GM21825 (cell line): ENCODE results near the gene EDA.
"Not testable (repeated sequence)": the region's sequence is repeated elsewhere in the genome, so short reads cannot be mapped to it uniquely, and the experiment has no call there.

Experiments used
- ATAC-seq: cut with Tn5 transposase; IDR thresholded peaks from one replicate; pipeline ENCODE4 v1.9.1; 2021; ENCODE audit warnings: mild to moderate bottlenecking, moderate library complexity; ENCODE audit not compliant: unreplicated experiment

EDA gene

GRCh38 chrX:69948276-69948797, 332.4 kb downstream of the EDA start:
- no peak for ATAC-seq

- no peak for ATAC-seq
These were observed 335.8 kb downstream of the EDA start for GRCh38 chrX:69951753-69952152.

DNA sequence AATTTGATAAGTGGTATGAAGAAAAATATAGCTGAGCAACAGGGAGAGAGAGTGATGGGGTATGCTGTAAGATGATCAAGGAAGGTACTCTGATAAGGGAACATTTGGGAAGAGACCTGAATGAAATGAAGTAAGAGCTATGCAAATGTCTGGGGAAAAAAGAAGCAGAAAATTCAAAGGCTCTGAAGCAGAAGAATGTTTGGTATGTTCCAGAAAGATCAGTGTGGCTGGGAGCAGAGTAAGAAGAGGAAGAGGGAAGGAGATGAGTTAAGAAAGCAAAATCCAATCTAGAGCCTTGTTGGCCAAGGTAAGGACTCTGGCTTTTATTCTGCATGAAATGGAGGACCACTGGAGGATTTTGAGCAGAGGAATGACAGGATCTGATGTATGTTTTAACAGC, 343.8 kb downstream of the EDA start:
- no peak for ATAC-seq

DNA sequence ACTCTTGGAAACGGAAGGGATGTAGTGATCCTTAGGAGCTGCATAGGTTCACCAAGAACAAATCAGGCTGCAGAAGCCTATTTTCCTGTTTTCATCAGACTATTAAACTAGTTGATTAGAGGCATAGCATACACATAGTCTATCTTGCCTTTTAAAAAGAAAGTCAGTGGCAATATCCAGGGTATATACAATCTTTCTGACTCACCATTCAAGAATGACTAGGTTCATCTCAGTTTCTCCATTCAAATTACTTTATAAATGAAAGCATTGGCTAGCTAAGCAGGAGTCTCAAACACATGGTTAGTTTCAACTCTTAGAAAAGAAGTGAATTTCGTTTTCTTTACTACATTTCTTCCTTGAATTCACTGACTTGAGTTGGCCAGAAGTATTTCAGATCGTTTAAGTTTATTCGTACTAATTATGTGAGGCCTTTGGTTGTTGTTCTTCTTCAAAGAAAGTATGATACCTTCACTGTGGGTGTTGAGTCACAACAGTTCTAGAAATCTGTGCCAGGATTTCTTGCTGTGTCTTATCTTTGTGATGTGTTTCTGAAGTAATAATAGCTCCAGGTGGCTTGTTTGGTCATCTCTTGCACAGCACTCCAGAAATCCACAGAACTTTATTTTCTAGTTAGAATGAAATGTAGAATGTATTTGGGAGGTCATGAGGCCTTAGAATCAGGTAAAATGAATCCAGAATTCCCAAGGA, 345.6 kb downstream of the EDA start:
- ATAC-seq = no peak

- ATAC-seq = no peak
These were observed 353.0 kb downstream of the EDA start for GRCh38 chrX:69968950-69969349.

DNA sequence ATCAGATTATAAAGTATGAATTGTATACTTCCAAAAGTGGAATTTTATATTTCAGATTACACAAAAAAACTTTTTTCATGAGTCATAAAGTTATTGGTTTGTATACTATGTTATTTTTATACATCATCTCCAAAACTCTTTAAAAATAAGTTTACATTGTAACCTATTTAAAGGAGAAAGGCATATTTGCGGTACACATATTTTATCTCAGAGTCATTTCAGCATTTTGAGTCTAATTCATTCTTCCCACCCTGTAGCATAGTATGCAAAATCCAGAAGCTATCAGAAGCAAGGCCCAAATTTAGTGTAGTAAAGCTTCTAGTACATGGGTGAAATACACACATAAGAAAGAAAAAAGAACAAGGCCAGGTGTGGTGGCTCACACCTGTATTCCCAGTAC, 353.5 kb downstream of the EDA start:
- no peak for ATAC-seq

DNA sequence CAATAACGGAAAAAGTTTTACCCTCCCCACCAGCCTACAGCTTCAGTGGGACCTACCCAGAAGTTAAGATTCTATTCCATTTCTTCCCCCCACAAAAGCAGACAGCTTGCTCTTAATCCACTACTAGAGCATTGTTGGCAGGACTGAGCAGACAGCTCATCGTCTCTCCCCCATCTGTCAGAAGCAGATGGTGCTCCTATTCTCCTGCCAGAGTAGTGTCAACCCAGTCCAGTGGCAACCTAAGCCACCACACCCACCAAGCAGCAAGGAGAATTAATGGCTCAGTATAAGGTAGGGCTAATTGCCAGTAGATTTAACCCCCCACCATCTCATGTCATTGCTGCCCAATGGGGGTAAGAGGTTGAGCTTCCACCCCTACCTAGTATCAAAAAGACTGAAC, 371.8 kb downstream of the EDA start:
- ATAC-seq = no peak

DNA sequence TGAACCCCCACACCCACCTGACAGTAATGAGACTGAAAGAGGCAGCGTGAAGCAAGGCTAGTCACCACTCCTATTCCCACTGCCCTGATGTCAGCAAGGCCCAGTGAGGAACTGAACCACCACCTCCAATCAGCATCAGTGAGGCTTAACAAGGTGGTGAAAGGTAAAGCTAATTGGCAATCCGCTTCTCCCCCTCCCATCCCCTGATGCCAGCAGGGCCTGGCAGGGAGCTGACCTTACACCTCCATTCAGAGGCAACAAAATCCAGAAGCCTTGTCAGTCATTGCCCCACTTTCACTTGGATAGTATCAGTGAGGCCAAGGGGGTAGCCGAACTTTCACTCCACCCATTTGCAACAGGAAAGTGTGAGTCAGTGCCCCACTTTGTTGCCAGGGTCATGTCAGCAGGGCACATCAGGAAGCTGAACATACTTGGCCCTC, 373.1 kb downstream of the EDA start:
- no peak for ATAC-seq

DNA sequence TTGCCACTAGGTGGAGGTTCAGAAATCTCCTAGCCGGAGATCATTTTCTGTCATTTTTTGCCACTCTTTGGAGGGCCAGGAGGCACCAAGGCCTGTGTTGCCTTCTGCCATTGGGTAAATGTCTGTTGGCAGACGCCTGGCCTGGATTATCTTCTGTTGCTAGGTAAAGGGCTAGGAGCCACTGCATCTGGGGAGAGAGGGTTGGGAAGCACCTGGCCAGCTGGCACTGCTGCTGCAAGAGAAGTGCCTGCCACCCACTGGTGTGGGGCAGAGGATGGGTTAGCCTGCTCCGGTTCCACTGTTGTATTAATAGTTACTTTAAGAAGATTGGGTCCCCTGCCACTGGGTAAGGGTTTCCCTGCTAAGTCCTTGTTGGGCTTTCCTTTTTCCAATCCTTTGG, 375.8 kb downstream of the EDA start:
- no peak for ATAC-seq

GRCh38 chrX:69993494-69993893, 377.6 kb downstream of the EDA start:
- no peak for ATAC-seq

DNA sequence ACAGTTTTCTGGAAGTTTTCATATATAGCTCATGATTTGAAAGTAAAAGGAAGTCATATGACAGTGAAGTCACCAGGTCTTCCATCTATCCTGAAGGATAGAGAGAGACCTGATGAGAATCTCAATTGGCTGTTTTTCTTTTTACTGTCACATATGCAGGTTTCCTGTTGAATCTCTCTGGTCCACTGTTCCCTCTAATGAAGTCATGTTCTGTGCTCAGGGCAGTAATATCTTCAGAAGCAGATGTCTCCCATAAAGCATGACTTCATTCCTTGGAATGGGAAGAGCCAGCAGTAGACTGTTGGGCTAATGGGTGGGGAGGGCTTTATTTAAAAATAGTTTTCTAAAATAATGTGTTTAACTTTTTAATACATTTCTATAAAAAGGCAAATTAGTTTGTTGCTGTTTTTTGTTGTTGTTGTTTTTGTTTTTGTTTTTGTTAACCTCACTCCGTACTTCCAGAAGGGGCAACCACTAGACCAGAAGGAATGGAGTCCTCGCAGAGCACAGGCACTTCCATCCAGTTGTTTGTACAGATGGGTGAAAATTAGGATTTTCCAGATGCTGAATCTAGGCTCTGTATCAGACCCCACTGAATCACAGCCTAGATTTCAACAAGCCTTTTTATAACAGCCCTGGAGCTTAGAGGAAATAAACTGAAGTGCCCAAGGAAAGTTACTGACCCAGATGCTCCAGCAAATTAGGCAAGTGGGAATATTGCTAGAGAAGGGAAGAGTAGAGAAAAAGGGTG, 379.6 kb downstream of the EDA start:
- no peak for ATAC-seq

- ATAC-seq = no peak
These were observed 380.2 kb downstream of the EDA start for GRCh38 chrX:69996113-69996468.

DNA sequence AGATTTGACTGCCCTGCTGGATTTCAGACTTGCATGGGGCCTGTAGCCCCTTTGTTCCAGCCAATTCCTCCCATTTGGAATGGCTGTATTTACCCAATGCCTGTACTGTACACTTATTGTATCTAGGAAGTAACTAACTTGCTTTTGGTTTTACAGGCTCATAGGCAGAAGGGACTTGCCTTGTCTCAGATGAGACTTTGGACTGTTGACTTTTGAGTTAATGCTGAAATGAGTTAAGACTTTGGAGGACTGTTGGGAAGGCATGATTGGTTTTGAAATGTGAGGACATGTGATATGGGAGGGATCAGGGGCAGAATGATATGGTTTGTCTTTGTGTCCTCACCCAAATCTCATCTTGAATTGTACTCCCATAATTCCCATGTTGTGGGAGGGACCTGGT, 382.4 kb downstream of the EDA start:
- ATAC-seq = not testable (repeated sequence)

GRCh38 chrX:70001269-70001668, 385.4 kb downstream of the EDA start:
- ATAC-seq = no peak

DNA sequence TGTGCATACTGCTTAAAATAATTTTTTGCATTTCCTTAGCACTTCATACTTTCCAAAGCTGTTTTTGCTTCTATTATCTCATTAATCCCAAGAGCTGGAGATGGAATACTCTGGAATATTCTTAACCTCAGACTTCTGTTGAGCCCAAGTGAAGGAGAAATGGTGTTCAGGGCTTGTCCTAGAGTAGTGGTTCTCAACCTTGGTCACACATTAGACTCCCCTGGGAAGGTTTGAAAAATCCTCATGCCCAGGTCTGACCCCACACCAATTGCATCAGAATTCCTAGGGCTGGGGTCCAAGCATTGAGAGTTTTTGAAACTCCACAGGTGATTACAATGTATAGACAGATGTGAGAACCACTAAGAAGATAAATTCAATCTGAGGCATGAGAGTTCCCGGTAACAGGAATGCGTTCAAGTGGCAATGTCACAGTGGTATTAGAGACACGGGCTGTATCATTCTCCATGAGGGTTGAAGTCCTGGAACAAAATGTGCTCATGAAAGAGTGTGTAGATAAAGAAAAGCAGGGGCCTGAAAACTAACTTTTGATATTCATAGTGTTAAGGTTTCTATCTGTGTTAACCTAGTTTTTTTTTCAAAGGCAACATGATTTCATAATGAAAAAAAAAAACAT, 385.9 kb downstream of the EDA start:
- ATAC-seq = no peak

- no peak for ATAC-seq
These were observed 392.0 kb downstream of the EDA start for GRCh38 chrX:70007946-70008345.

DNA sequence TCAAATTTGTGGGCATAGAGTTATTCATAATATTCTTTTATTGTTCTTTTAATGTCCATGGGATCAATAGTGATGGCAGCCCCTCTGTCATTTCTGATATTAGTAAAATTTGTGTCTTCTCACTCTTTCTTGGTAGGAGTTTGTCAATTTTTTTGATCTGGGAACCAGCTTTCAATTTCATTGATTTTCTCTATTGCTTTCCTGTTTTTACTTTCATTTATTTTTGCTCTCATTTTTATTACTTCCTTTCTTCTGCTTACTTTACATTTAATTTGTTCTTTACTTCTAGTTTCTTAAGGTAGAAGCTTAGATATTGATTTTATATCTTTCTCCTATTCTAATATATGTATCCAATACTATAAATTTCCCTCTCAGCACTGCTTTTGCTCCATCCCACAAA, 393.1 kb downstream of the EDA start:
- no peak for ATAC-seq

GRCh38 chrX:70009970-70010369, 394.1 kb downstream of the EDA start:
- no peak for ATAC-seq

GRCh38 chrX:70012756-70013155, 396.8 kb downstream of the EDA start:
- ATAC-seq = no peak

GRCh38 chrX:70013466-70014381, 397.8 kb downstream of the EDA start:
- ATAC-seq = no peak

- no peak for ATAC-seq
These were observed 400.6 kb downstream of the EDA start for GRCh38 chrX:70016513-70016912.
